Neural progenitor cell (in vitro differentiated cells): ENCODE results near the gene SAPCD2.

Source experiments
- EZH2 ChIP-seq: fragments of 200-600 bp; sonication (generic); IDR thresholded peaks from 2 replicates; pipeline ENCODE4 v1.6.1; 2017; ENCODE audit warnings: antibody characterized with exemption, mild to moderate bottlenecking, moderate library complexity
- EZH2phosphoT487 ChIP-seq: fragments of 200-600 bp; sonication (generic); IDR thresholded peaks from 2 replicates; pipeline ENCODE4 v1.6.1; 2017; ENCODE audit warnings: antibody characterized with exemption
- TF ChIP-seq, protein P1 (sequence below): fragments of 200-600 bp; sonication (generic); IDR thresholded peaks from 2 replicates; pipeline ENCODE4 v1.5.1; 2017; ENCODE audit warnings: antibody characterized with exemption, mild to moderate bottlenecking

GRCh38 chr9:137048655-137049543, 21.5 kb downstream of the SAPCD2 start:
- TF ChIP-seq, protein P1, sequence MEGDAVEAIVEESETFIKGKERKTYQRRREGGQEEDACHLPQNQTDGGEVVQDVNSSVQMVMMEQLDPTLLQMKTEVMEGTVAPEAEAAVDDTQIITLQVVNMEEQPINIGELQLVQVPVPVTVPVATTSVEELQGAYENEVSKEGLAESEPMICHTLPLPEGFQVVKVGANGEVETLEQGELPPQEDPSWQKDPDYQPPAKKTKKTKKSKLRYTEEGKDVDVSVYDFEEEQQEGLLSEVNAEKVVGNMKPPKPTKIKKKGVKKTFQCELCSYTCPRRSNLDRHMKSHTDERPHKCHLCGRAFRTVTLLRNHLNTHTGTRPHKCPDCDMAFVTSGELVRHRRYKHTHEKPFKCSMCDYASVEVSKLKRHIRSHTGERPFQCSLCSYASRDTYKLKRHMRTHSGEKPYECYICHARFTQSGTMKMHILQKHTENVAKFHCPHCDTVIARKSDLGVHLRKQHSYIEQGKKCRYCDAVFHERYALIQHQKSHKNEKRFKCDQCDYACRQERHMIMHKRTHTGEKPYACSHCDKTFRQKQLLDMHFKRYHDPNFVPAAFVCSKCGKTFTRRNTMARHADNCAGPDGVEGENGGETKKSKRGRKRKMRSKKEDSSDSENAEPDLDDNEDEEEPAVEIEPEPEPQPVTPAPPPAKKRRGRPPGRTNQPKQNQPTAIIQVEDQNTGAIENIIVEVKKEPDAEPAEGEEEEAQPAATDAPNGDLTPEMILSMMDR, result no peak
- TF ChIP-seq EZH2, result no peak
- peak; percentile 14 for TF ChIP-seq EZH2phosphoT487
